Liver (tissue), 9 donors: Measurements from ENCODE around the gene KIR3DL3. TPM values are rescaled to one million over a fixed set of nuclear protein-coding genes. Genes with fewer than 3 reads are reported as not detected.
"Not testable (repeated sequence)": the region's sequence is repeated elsewhere in the genome, so short reads cannot be mapped to it uniquely, and the experiment has no call there.

Experiments
- DNase-seq: peaks from one replicate; pipeline ENCODE4 v3.0.0-alpha.2; 2017; ENCODE audit warnings: low spot score
- H3K27ac ChIP-seq, 2 donors: one replicate each; pipeline ENCODE4 v1.7.0; 2013; ENCODE audit warnings: inconsistent platforms in 2 of 2, low read length in 2 of 2, control low read depth in 1 of 2, low read depth in 1 of 2, mild to moderate bottlenecking in 1 of 2
- H3K27me3 ChIP-seq, 4 donors: one replicate each; pipeline versions ENCODE4 v1.6.1 to v1.7.0; 2013; ENCODE audit warnings: low read length in 3 of 4, inconsistent platforms in 1 of 4, mild to moderate bottlenecking in 1 of 4, moderate library complexity in 1 of 4; ENCODE audit not compliant: control insufficient read depth in 4 of 4, insufficient read depth in 4 of 4
- H3K36me3 ChIP-seq, 4 donors: one replicate each; pipeline versions ENCODE4 v1.6.1 to v1.7.0; 2013; ENCODE audit warnings: low read length in 3 of 4, mild to moderate bottlenecking in 3 of 4, low read depth in 1 of 4, moderate library complexity in 1 of 4; ENCODE audit not compliant: control insufficient read depth in 4 of 4, insufficient read depth in 3 of 4
- H3K4me1 ChIP-seq, 4 donors: one replicate each; pipeline versions ENCODE4 v1.6.1 to v1.7.0; 2013; ENCODE audit warnings: low read length in 3 of 4, mild to moderate bottlenecking in 3 of 4, moderate library complexity in 1 of 4; ENCODE audit not compliant: control insufficient read depth in 4 of 4, insufficient read depth in 4 of 4
- H3K4me3 ChIP-seq, 3 donors: one replicate each; pipeline versions ENCODE4 v1.6.1 to v1.7.0; 2013; ENCODE audit warnings: low read length in 3 of 3, control low read depth in 1 of 3, low read depth in 1 of 3, mild to moderate bottlenecking in 1 of 3
- H3K9ac ChIP-seq, 2 donors: one replicate each; pipeline ENCODE4 v1.7.0; 2013; ENCODE audit warnings: low read length in 2 of 2, mild to moderate bottlenecking in 2 of 2, moderate library complexity in 2 of 2, control low read depth in 1 of 2, low read depth in 1 of 2
- H3K9me3 ChIP-seq, 4 donors: one replicate each; pipeline versions ENCODE4 v1.6.1 to v1.7.0; 2013; ENCODE audit warnings: low read length in 3 of 4; ENCODE audit not compliant: control insufficient read depth in 4 of 4
- HNF4A ChIP-seq, 2 donors: conservative IDR thresholded peaks; 2 replicates each; pipeline ENCODE4 v1.6.1; 2016; ENCODE audit warnings: antibody characterized with exemption in 2 of 2, mild to moderate bottlenecking in 2 of 2
- HNF4G ChIP-seq: IDR thresholded peaks from 2 replicates; pipeline ENCODE4 v1.6.1; 2016; ENCODE audit warnings: antibody characterized with exemption
- RAD21 ChIP-seq, 2 donors: IDR thresholded peaks; 2 replicates each; pipeline ENCODE4 v1.6.1; 2016; ENCODE audit warnings: antibody characterized with exemption in 2 of 2, mild to moderate bottlenecking in 2 of 2
- ZBTB33 ChIP-seq: IDR thresholded peaks from 2 replicates; pipeline ENCODE4 v1.6.1; 2016; ENCODE audit warnings: antibody characterized with exemption
- WGBS: extraction: QIAGEN DNeasy Blood & Tissue Kit; methylation state at CpG from one replicate; pipeline ENCODE4 v1.1.7; 2013; 5-methylcytosine and 5-hydroxymethylcytosine counted together
- polyA plus RNA-seq, 2 donors: library from polyadenylated mRNA; stranded (reverse) in 1 of 2; unstranded in 1 of 2; fragments of 200-250 nt in 1 of 2; fragments of >200 nt in 1 of 2; fragmentation: Nextera tagmentation in 1 of 2; extraction: Ambion mirVana in 1 of 2; gene quantifications; one replicate each; pipeline versions ENCODE4 v1.2.1 to v1.2.3, GENCODE V29; 2013 to 2015
- total RNA-seq, 2 donors: library from RNA; depleted of rRNA; stranded (reverse); fragments of >200 nt; gene quantifications; one replicate each; pipeline ENCODE4 v1.2.3, GENCODE V29; 2014
- TF ChIP-seq, protein P1 (sequence below): IDR thresholded peaks from 2 replicates; pipeline ENCODE4 v1.6.1; 2016; ENCODE audit warnings: antibody characterized with exemption, mild to moderate bottlenecking
- donor health status: healthy.
- donor health status: healthy.
- donor health status: healthy.
- donor health status: healthy.
- donor health status: healthy.

The KIR3DL3 gene
- total and polyA plus RNA-seq, 4 donors, result 0.05 TPM; not detected in 3

DNA sequence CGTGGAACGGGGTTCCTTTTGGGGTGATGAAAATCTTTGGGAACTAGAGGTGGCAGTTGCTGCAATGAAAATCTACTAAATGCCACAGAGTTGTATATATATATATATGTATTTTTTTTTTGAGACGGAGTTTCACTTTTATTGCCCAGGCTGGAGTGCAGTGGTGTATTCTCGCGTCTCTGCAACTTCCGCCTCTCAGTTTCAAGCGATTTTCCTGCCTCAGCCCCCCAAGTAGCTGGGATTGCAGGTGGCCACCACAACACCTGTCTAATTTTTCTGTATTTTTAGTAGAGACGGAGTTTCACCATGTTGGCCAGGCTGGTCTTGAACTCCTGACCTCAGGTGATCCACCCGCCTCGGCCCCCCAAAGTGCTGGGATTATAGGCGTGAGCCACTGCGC is 42.6 kb upstream of the KIR3DL3 start:
- not testable (repeated sequence) for H3K27ac ChIP-seq, H3K36me3 ChIP-seq, H3K27me3 ChIP-seq, H3K9ac ChIP-seq, H3K4me3 ChIP-seq, H3K9me3 ChIP-seq, DNase-seq, H3K4me1 ChIP-seq
- 69% methylated on average over 12 of the region's 12 CpGs for WGBS

DNA sequence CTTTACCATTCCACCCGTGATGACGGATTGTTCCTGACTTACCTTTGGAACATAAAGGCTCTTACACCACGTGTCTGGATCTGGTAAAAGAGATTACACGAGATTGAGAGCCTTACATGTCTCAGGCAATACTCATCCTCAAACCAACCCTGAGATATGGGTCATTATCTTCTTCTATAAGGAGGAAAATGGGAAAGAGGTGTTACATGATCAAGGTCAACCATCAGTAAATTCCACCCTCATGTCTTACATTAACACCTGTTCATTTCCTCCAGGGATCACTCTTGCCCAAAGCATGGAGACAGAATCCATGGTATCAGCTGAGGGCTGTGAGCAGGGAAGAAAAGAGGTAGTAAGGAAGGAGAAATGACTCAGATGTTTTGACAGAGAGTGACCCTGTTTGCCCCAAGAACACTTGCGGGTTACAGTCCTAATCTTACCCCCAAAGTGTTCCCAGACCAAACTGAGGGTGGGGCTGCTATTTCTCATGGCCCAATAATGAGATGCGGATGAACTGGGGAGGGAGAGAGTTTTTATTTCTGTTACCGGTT is 41.9 kb upstream of the KIR3DL3 start:
- no peaks in the 10 kb centered on the region for H3K36me3 ChIP-seq
- TF ChIP-seq HNF4A (conservative IDR thresholded peaks at IDR 0.05), result no peak
- 48% methylated on average over 7 of the region's 7 CpGs for WGBS
- no peak overlapping the region for H3K9ac ChIP-seq
- peaks cover 0 to 9% (median 0%) of the 10 kb centered on the region in 4 donors for H3K9me3 ChIP-seq
- no peaks in the 10 kb centered on the region for H3K27me3 ChIP-seq
- no peak overlapping the region for H3K27ac ChIP-seq
- no peak overlapping the region for H3K4me3 ChIP-seq
- DNase-seq, result no peak
- H3K4me1 ChIP-seq, result no peaks in the 10 kb centered on the region

GRCh38 chr19:54684527-54684926 is 39.7 kb upstream of the KIR3DL3 start:
- no peaks in the 10 kb centered on the region for H3K36me3 ChIP-seq
- peaks cover 0 to 4% (median 1%) of the 10 kb centered on the region in 4 donors for H3K27me3 ChIP-seq
- no peaks in the 10 kb centered on the region for H3K4me1 ChIP-seq
- H3K27ac ChIP-seq, result no peak overlapping the region
- 18% methylated on average over 3 of the region's 3 CpGs for WGBS
- peaks cover 0 to 9% (median 0%) of the 10 kb centered on the region in 4 donors for H3K9me3 ChIP-seq
- no peak for TF ChIP-seq RAD21 (IDR thresholded peaks at IDR 0.05)
- TF ChIP-seq HNF4G, result no peak
- TF ChIP-seq, protein P1, sequence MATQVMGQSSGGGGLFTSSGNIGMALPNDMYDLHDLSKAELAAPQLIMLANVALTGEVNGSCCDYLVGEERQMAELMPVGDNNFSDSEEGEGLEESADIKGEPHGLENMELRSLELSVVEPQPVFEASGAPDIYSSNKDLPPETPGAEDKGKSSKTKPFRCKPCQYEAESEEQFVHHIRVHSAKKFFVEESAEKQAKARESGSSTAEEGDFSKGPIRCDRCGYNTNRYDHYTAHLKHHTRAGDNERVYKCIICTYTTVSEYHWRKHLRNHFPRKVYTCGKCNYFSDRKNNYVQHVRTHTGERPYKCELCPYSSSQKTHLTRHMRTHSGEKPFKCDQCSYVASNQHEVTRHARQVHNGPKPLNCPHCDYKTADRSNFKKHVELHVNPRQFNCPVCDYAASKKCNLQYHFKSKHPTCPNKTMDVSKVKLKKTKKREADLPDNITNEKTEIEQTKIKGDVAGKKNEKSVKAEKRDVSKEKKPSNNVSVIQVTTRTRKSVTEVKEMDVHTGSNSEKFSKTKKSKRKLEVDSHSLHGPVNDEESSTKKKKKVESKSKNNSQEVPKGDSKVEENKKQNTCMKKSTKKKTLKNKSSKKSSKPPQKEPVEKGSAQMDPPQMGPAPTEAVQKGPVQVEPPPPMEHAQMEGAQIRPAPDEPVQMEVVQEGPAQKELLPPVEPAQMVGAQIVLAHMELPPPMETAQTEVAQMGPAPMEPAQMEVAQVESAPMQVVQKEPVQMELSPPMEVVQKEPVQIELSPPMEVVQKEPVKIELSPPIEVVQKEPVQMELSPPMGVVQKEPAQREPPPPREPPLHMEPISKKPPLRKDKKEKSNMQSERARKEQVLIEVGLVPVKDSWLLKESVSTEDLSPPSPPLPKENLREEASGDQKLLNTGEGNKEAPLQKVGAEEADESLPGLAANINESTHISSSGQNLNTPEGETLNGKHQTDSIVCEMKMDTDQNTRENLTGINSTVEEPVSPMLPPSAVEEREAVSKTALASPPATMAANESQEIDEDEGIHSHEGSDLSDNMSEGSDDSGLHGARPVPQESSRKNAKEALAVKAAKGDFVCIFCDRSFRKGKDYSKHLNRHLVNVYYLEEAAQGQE, result peak; percentile 98
- no peak overlapping the region for H3K4me3 ChIP-seq
- DNase-seq, result no peak
- H3K9ac ChIP-seq, result no peak overlapping the region

DNA sequence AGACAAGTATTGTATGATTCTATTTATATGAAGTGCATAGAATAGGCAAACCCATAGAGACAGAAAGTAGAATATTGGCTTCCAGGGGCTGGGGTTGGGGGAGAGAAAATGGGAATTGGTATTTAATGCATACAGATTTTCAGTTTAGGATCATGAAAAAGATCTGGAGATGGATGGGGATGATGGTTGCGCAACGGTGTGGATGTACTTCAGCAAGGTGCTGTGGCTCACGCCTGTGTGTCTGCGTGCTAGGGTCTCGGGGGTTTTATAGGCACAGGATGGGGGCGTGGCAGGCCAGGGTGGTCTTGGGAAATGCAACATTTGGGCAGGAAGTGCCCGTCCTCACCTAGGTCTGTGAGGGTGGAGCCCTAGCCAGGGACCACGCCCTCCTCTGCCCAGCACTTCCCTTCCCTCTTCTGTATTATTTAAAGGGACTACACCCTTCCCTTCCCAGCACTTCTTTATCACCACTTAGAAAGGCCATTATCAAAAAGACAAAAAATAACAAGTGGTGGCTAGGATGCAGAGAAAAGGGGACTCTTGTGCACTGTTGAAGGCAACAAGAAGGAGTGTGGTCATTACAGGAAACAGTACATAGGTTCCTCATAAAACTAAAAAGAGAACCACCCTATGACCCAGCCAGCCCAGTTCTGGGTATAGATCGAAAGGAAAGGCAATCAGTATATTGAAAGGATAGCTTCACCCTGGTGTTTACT is 32.5 kb upstream of the KIR3DL3 start:
- Histone ChIP-seq H3K4me3 (no peak overlapping the region), H3K36me3 (no peaks in the 10 kb centered on the region), H3K9ac (no peak overlapping the region), H3K27ac (no peak overlapping the region), H3K9me3 (no peaks in the 10 kb centered on the region), H3K4me1 (no peaks in the 10 kb centered on the region), H3K27me3 (peaks cover 0 to 8% (median 2%) of the 10 kb centered on the region in 4 donors)
- no peak for TF ChIP-seq ZBTB33
- no peak for DNase-seq
- WGBS, result 70% methylated on average over 9 of the region's 9 CpGs
